Measurements from ENCODE around the gene FAM200C. TPM values are rescaled to one million over a fixed set of nuclear protein-coding genes. Genes with fewer than 3 reads are reported as not detected.

FAM200C gene
- total RNA-seq, 1 experiment from 2014 or later: 4.2 TPM

GRCh38 chr5:160378330-160378729 is 21.5 kb downstream of the FAM200C start:
- DNase-seq (ENCODE audit: low read depth, low spot score) (no peak), ATAC-seq (no peak)
- Histone ChIP-seq H3K36me3 (ENCODE audit: control insufficient read depth in 1 of 2, insufficient read depth in 2 of 2, low read length in 2 of 2) (no peaks in the 10 kb centered on the region), H3K9ac (ENCODE audit: low read length) (no peak overlapping the region), H3K27me3 (ENCODE audit: insufficient read depth, low read length) (peaks cover 31% of the 10 kb centered on the region), H3K9me2 (ENCODE audit: insufficient read depth) (no peaks in the 10 kb centered on the region), H3K9me3 (ENCODE audit: control insufficient read depth in 1 of 2, insufficient read depth in 1 of 2, low read depth in 1 of 2, low read length in 2 of 2) (no peaks in the 10 kb centered on the region), H3K79me2 (ENCODE audit: insufficient read depth, low read length) (no peaks in the 10 kb centered on the region), H2AFZ (ENCODE audit: low read depth, low read length, poor library complexity, severe bottlenecking) (no peak overlapping the region), H3K4me2 (ENCODE audit: low read length) (no peak overlapping the region), H3K4me3 (replicated peaks in 1 of 2; ENCODE audit: low read depth in 1 of 2, low read length in 2 of 2) (no peak overlapping the region), H3K27ac (ENCODE audit: low read depth, low read length) (no peak overlapping the region), H4K20me1 (ENCODE audit: insufficient read depth) (no peaks in the 10 kb centered on the region), H3K4me1 (ENCODE audit: control insufficient read depth in 1 of 2, insufficient read depth in 2 of 2, low read length in 2 of 2) (no peaks in the 10 kb centered on the region)
- intact Hi-C loops (cut with micrococcal nuclease): no loop called here
- POLR2A ChIA-PET: no interaction called here
- TF ChIP-seq CEBPB (IDR thresholded peaks at IDR 0.05; ENCODE audit: low read depth) (no peak), ZNF274 (IDR thresholded peaks at IDR 0.05; ENCODE audit: low read depth, low read length) (no peak), TCF7L2 (IDR thresholded peaks at IDR 0.05; ENCODE audit: borderline replicate concordance, extremely low read depth, insufficient read depth, insufficient read length) (no peak), SRF (IDR thresholded peaks at IDR 0.05; ENCODE audit: low read depth) (no peak), RAD21 (IDR thresholded peaks at IDR 0.05; ENCODE audit: low read depth) (no peak), SP1 (IDR thresholded peaks at IDR 0.05; ENCODE audit: low read depth) (no peak), POLR2A (IDR thresholded peaks at IDR 0.05; ENCODE audit: borderline replicate concordance, extremely low read depth, insufficient read depth, insufficient read length) (no peak), EGR1 (IDR thresholded peaks at IDR 0.05; ENCODE audit: low read depth) (no peak), CBX3 (IDR thresholded peaks at IDR 0.05; ENCODE audit: low read depth) (no peak), YY1 (IDR thresholded peaks at IDR 0.05; ENCODE audit: extremely low read depth, insufficient replicate concordance, low read depth, low read length) (no peak), FOSL1 (IDR thresholded peaks at IDR 0.05; ENCODE audit: low read depth) (no peak), ATF3 (IDR thresholded peaks at IDR 0.05) (no peak), JUND (IDR thresholded peaks at IDR 0.05) (no peak), ELF1 (IDR thresholded peaks at IDR 0.05; ENCODE audit: borderline replicate concordance, low read depth) (no peak), POLR2AphosphoS5 (IDR thresholded peaks at IDR 0.05; ENCODE audit: low read depth, low read length) (no peak), CTCF (IDR thresholded peaks at IDR 0.05 in 2 of 3, conservative IDR thresholded peaks at IDR 0.05 in 1 of 3; ENCODE audit: borderline replicate concordance in 1 of 3, insufficient read depth in 1 of 3, low read depth in 2 of 3, low read length in 2 of 3) (no peak)
- CTCF ChIA-PET: interaction anchor here (1.7 kb wide), 1 partner anchor 13 kb away, joined by 6 read pairs; no protein-coding TSS in a partner anchor
- RAD21 ChIA-PET (ENCODE audit: low non-redundant PET in 1 of 2, low total read pairs in 2 of 2, uncharacterized antibody in 2 of 2, unreplicated experiment in 2 of 2): no interaction called here
- no TSS peak for BruUV-seq (replicated peaks)
